NOMO-1 (cell line): ENCODE results near the gene ALDH1A1.

Experiments
- DNase-seq, 2 experiments: peaks; one replicate each; lab custom pipeline; 2025; ENCODE audit not compliant: unreplicated experiment in 2 of 2; lab: John Stamatoyannopoulos, UW

Gene ALDH1A1

GRCh38 chr9:72921888-72922654, 30.8 kb downstream of the ALDH1A1 start:
- DNase-seq: no peak

- no peak for DNase-seq
Observed at GRCh38 chr9:72919246-72919945, 33.5 kb downstream of the ALDH1A1 start.

GRCh38 chr9:72917892-72918509, 34.9 kb downstream of the ALDH1A1 start:
- no peak for DNase-seq

GRCh38 chr9:72915659-72916058, 37.2 kb downstream of the ALDH1A1 start:
- no peak for DNase-seq

GRCh38 chr9:72914750-72915149, 38.1 kb downstream of the ALDH1A1 start:
- DNase-seq: no peak

- DNase-seq: no peak
Observed at GRCh38 chr9:72913382-72914009, 39.4 kb downstream of the ALDH1A1 start.

- no peak for DNase-seq
Observed at GRCh38 chr9:72912476-72913381, 40.1 kb downstream of the ALDH1A1 start.

- DNase-seq: no peak
Observed at GRCh38 chr9:72911816-72912215, 41.0 kb downstream of the ALDH1A1 start.

- no peak for DNase-seq
Observed at GRCh38 chr9:72911247-72911775, 41.5 kb downstream of the ALDH1A1 start.

GRCh38 chr9:72909428-72909827, 43.4 kb downstream of the ALDH1A1 start:
- no peak for DNase-seq

GRCh38 chr9:72907421-72907820, 45.4 kb downstream of the ALDH1A1 start:
- no peak for DNase-seq

GRCh38 chr9:72906810-72907209, 46.0 kb downstream of the ALDH1A1 start:
- DNase-seq: no peak

GRCh38 chr9:72905514-72906480, 47.1 kb downstream of the ALDH1A1 start:
- DNase-seq: no peak

- no peak for DNase-seq
Observed at GRCh38 chr9:72904267-72905093, 48.4 kb downstream of the ALDH1A1 start.

GRCh38 chr9:72903103-72903502, 49.8 kb downstream of the ALDH1A1 start:
- no peak for DNase-seq

- DNase-seq: no peak
Observed at GRCh38 chr9:72902268-72902667, 50.6 kb downstream of the ALDH1A1 start.

- DNase-seq: no peak
Observed at GRCh38 chr9:72899734-72900477, 52.9 kb downstream of the ALDH1A1 start.
